ENCODE data around the gene C19orf53.

- TF ChIP-seq CTCF (IDR thresholded peaks at IDR 0.05) (no peak), POLR2A (IDR thresholded peaks at IDR 0.05) (no peak)
These were observed 22.8 kb upstream of the C19orf53 start for GRCh38 chr19:13751436-13751835.
